OCI-LY7 (cell line): ENCODE data around the gene ABCB9.

Experiments used
- EZH2phosphoT487 ChIP-seq: fragments of 200-600 bp; sonication (generic); IDR thresholded peaks from 2 replicates; pipeline ENCODE4 v1.6.1; 2018; ENCODE audit warnings: low read depth, borderline replicate concordance, mild to moderate bottlenecking, mixed run types, antibody characterized with exemption, low read length, moderate library complexity, mixed read lengths
- TF ChIP-seq, protein P1 (sequence below): fragments of 200-600 bp; sonication (generic); conservative IDR thresholded peaks from 2 replicates; pipeline ENCODE4 v1.5.1; 2014; ENCODE audit warnings: mild to moderate bottlenecking, antibody characterized with exemption, low read length, moderate library complexity, mixed read lengths

DNA sequence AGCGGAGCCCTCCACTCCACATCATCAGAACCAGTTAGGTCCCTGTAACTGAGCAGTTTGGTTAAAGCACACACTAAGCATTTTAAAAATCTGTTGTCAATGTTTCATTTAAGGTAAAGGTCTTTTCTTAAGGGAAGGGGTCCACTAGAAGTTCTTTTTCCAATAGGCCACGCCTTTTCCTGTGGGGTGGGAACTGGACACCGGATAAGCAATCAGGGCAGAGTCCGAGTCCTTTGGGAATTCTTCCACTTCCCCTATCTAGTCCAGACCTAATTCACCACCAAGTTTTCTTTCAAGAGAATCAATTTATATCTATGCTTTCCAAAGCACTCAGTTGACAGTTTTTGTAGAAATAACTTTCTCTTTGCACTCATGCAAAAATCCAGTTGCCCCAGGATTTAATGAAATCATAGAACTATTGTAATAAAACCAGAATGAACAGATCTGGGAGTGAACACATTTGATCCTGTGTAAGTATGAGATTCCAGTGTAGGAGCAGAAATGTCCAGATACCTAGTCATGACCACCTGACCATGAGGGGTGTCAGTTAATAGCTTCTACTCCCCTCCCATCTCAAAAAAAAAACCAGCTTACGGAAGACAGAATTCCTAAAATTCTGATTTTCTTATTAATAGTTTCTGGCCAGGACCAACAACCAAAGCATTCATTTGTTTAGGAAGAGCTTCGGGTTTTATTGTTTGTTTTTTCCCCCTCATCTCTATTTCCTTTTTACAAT lies 82.0 kb downstream of the ABCB9 start:
- TF ChIP-seq, protein P1, sequence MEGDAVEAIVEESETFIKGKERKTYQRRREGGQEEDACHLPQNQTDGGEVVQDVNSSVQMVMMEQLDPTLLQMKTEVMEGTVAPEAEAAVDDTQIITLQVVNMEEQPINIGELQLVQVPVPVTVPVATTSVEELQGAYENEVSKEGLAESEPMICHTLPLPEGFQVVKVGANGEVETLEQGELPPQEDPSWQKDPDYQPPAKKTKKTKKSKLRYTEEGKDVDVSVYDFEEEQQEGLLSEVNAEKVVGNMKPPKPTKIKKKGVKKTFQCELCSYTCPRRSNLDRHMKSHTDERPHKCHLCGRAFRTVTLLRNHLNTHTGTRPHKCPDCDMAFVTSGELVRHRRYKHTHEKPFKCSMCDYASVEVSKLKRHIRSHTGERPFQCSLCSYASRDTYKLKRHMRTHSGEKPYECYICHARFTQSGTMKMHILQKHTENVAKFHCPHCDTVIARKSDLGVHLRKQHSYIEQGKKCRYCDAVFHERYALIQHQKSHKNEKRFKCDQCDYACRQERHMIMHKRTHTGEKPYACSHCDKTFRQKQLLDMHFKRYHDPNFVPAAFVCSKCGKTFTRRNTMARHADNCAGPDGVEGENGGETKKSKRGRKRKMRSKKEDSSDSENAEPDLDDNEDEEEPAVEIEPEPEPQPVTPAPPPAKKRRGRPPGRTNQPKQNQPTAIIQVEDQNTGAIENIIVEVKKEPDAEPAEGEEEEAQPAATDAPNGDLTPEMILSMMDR, result no peak
- TF ChIP-seq EZH2phosphoT487, result no peak
